HCT116 (cell line): ENCODE measurements around the gene DENR. TPM values are rescaled to one million over a fixed set of nuclear protein-coding genes. Genes with fewer than 3 reads are reported as not detected.

ENCODE experiments used
- ATAC-seq: fragments of 200-7000 bp; cut with Tn5 transposase; 2 replicates; pipeline ENCODE4 v1.9.1; 2020; ENCODE audit warnings: mild to moderate bottlenecking, moderate library complexity
- BruUV-seq: library from RNA; stranded (reverse); fragments of 400-500 nt; replicated peaks from 2 replicates; lab custom pipeline; 2021; lab: Mats Ljungman, UMichigan
- CTCF ChIA-PET: fragments of 300-600 bp; sonication (Branson Sonifier 250); formaldehyde crosslinking; loops from one replicate; lab custom pipeline; 2021; ENCODE audit warnings: antibody characterized with exemption; lab: Charles Lee
- POLR2A ChIA-PET: fragments of 300-600, 350-600 bp; sonication (Branson Sonifier 250); formaldehyde crosslinking; loops from one replicate; lab custom pipeline; 2021; ENCODE audit warnings: antibody characterized with exemption; lab: Charles Lee
- RAD21 ChIA-PET, 2 experiments: fragments of 300-600 bp; sonication (Branson Sonifier 250); formaldehyde crosslinking; loops; one replicate each; lab custom pipeline; 2023; ENCODE audit warnings: low total read pairs in 2 of 2; ENCODE audit not compliant: uncharacterized antibody in 2 of 2, unreplicated experiment in 2 of 2, low non-redundant PET in 1 of 2; lab: Charles Lee
- DNase-seq: peaks from one replicate; pipeline ENCODE4 v3.0.0-alpha.2; 2010; ENCODE audit warnings: low read depth, low spot score
- H2AFZ ChIP-seq: fragments of 200-600 bp; shearing (Covaris generic), sonication (generic); 2 replicates; pipeline ENCODE4 v1.6.1; 2017; ENCODE audit warnings: low read depth, mixed run types, mixed read lengths, antibody characterized with exemption, low read length; ENCODE audit not compliant: poor library complexity, severe bottlenecking
- H3K27ac ChIP-seq: 2 replicates; pipeline ENCODE4 v1.5.1; 2012; ENCODE audit warnings: low read depth, low read length
- H3K27me3 ChIP-seq: fragments of 200-600 bp; sonication (generic); 2 replicates; pipeline ENCODE4 v1.6.1; 2016; ENCODE audit warnings: mixed run types, low read length, mixed read lengths; ENCODE audit not compliant: insufficient read depth
- H3K36me3 ChIP-seq, 2 experiments: fragments of 200-500 bp in 1 of 2; fragments of 200-600 bp in 1 of 2; sonication (Bioruptor generic) in 1 of 2; sonication (generic) in 1 of 2; 2 replicates each; pipeline versions ENCODE4 v1.5.1 to v1.6.1; 2014 to 2016; ENCODE audit warnings: low read length in 2 of 2, inconsistent platforms in 1 of 2, mixed read lengths in 1 of 2, mixed run types in 1 of 2; ENCODE audit not compliant: insufficient read depth in 2 of 2, control insufficient read depth in 1 of 2
- H3K4me1 ChIP-seq, 2 experiments: fragments of 200-600 bp in 1 of 2; sonication (generic) in 1 of 2; 2 replicates each; pipeline versions ENCODE4 v1.5.1 to v1.6.1; 2012 to 2017; ENCODE audit warnings: low read length in 2 of 2, inconsistent platforms in 1 of 2, mild to moderate bottlenecking in 1 of 2, mixed read lengths in 1 of 2, mixed run types in 1 of 2, moderate library complexity in 1 of 2; ENCODE audit not compliant: insufficient read depth in 2 of 2, control insufficient read depth in 1 of 2
- H3K4me2 ChIP-seq: fragments of 200-600 bp; sonication (generic); 2 replicates; pipeline ENCODE4 v1.6.1; 2017; ENCODE audit warnings: mixed run types, low read length, mixed read lengths
- H3K4me3 ChIP-seq, 2 experiments: fragments of 200-600 bp in 1 of 2; sonication (generic) in 1 of 2; replicated peaks in 1 of 2; 2 replicates each; pipeline ENCODE4 v1.5.1; 2011 to 2016; ENCODE audit warnings: low read length in 2 of 2, control low read depth in 1 of 2, low read depth in 1 of 2, mild to moderate bottlenecking in 1 of 2, mixed read lengths in 1 of 2, mixed run types in 1 of 2
- H3K79me2 ChIP-seq: fragments of 200-600 bp; sonication (generic); 2 replicates; pipeline ENCODE4 v1.6.1; 2017; ENCODE audit warnings: mild to moderate bottlenecking, mixed run types, low read length, moderate library complexity, mixed read lengths; ENCODE audit not compliant: insufficient read depth
- H3K9ac ChIP-seq: fragments of 200-600 bp; sonication (generic); 2 replicates; pipeline ENCODE4 v1.6.1; 2016; ENCODE audit warnings: low read length, mixed read lengths
- H3K9me2 ChIP-seq: fragments of 200-600 bp; sonication (generic), shearing (Covaris generic); 2 replicates; pipeline ENCODE4 v1.6.1; 2017; ENCODE audit warnings: mixed run types, mild to moderate bottlenecking, moderate library complexity; ENCODE audit not compliant: insufficient read depth
- H3K9me3 ChIP-seq, 2 experiments: fragments of 200-500 bp in 1 of 2; fragments of 200-600 bp in 1 of 2; sonication (Bioruptor generic) in 1 of 2; sonication (generic) in 1 of 2; 2 replicates each; pipeline ENCODE4 v1.6.1; 2014 to 2017; ENCODE audit warnings: low read length in 2 of 2, mixed read lengths in 2 of 2, inconsistent platforms in 1 of 2, low read depth in 1 of 2, mild to moderate bottlenecking in 1 of 2, mixed run types in 1 of 2, moderate library complexity in 1 of 2; ENCODE audit not compliant: control insufficient read depth in 1 of 2, insufficient read depth in 1 of 2
- H4K20me1 ChIP-seq: fragments of 200-600 bp; sonication (generic), shearing (Covaris generic); 2 replicates; pipeline ENCODE4 v1.6.1; 2017; ENCODE audit warnings: mixed run types, mild to moderate bottlenecking, moderate library complexity; ENCODE audit not compliant: insufficient read depth
- ELF1 ChIP-seq: IDR thresholded peaks from 2 replicates; pipeline ENCODE4 v1.6.1; 2012; ENCODE audit warnings: low read depth, borderline replicate concordance
- EZH2 ChIP-seq: fragments of 200-600 bp; sonication (generic); IDR thresholded peaks from 2 replicates; pipeline ENCODE4 v1.6.1; 2017; ENCODE audit warnings: antibody characterized with exemption, mixed run types
- POLR2A ChIP-seq: IDR thresholded peaks from 2 replicates; pipeline ENCODE4 v1.7.0; 2011; ENCODE audit warnings: borderline replicate concordance; ENCODE audit not compliant: insufficient read depth, insufficient read length; ENCODE audit errors: extremely low read depth
- POLR2AphosphoS5 ChIP-seq: IDR thresholded peaks from 2 replicates; pipeline ENCODE4 v1.6.1; 2011; ENCODE audit warnings: mild to moderate bottlenecking, low read depth, low read length, moderate library complexity
- RAD21 ChIP-seq: IDR thresholded peaks from 2 replicates; pipeline ENCODE4 v1.6.1; 2012; ENCODE audit warnings: low read depth, mild to moderate bottlenecking
- SIN3A ChIP-seq: IDR thresholded peaks from 2 replicates; pipeline ENCODE4 v1.6.1; 2012; ENCODE audit warnings: low read depth
- SP1 ChIP-seq: IDR thresholded peaks from 2 replicates; pipeline ENCODE4 v1.6.1; 2012; ENCODE audit warnings: low read depth
- TCF7L2 ChIP-seq: IDR thresholded peaks from 2 replicates; pipeline ENCODE4 v1.7.0; 2011; ENCODE audit warnings: borderline replicate concordance, inconsistent platforms; ENCODE audit not compliant: insufficient read depth, insufficient read length; ENCODE audit errors: extremely low read depth
- YY1 ChIP-seq: IDR thresholded peaks from 2 replicates; pipeline ENCODE4 v1.6.1; 2011; ENCODE audit warnings: low read length, low read depth, moderate library complexity, mild to moderate bottlenecking; ENCODE audit not compliant: insufficient replicate concordance; ENCODE audit errors: extremely low read depth
- ZFX ChIP-seq: fragments of 450-650 bp; IDR thresholded peaks from 2 replicates; pipeline ENCODE4 v1.6.1; 2017
- intact Hi-C: fragments of 100-400 bp; cut with micrococcal nuclease; formaldehyde crosslinking; loops from 2 replicates; pipeline ENCODE4 v1.10.0; 2022
- total RNA-seq: library from RNA; stranded (reverse); gene quantifications from one replicate; pipeline ENCODE4 v1.2.1, GENCODE V29; 2021; ENCODE audit not compliant: unreplicated experiment
- TF ChIP-seq, protein P1 (sequence below): IDR thresholded peaks from 2 replicates; pipeline ENCODE4 v1.6.1; 2011; ENCODE audit warnings: mild to moderate bottlenecking, low read length, moderate library complexity; ENCODE audit not compliant: insufficient replicate concordance; ENCODE audit errors: extremely low read depth
- TF ChIP-seq, protein P2 (sequence below), 3 experiments: fragments of 200-600 bp in 1 of 3; sonication (generic) in 1 of 3; IDR thresholded peaks in 2 of 3; conservative IDR thresholded peaks in 1 of 3; 2 replicates each; pipeline ENCODE4 v1.5.1; 2012 to 2017; ENCODE audit warnings: low read depth in 2 of 3, low read length in 2 of 3, antibody characterized with exemption in 1 of 3, borderline replicate concordance in 1 of 3, control low read depth in 1 of 3, mild to moderate bottlenecking in 1 of 3, mixed read lengths in 1 of 3, mixed run types in 1 of 3, moderate library complexity in 1 of 3; ENCODE audit not compliant: insufficient read depth in 1 of 3
- TF ChIP-seq, protein P3 (sequence below): IDR thresholded peaks from 2 replicates; pipeline ENCODE4 v1.6.1; 2012

Gene DENR
- total RNA-seq, 1 experiment from 2014 or later, result 59.1 TPM

DNA sequence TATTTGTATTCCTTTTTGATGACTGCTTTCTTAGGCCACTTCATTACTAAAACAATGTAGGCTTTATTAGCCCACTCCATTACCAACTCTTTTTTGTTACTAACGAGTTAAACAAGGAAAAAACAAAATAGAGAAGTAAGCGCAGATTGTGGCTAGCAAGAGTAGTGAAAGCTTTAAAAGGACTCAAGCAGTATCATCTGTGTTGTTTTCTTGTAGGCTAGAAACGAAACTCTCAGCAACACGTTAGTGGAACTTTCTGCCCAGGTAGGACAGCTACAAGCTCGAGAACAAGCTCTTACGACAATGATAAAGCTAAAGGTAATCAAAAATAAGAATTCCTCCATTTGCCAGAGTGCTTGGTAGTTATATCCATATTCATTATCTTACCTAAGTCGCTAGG lies 32.9 kb downstream of the DENR start:
- no peaks in the 10 kb centered on the region for H3K79me2 ChIP-seq
- TF ChIP-seq POLR2AphosphoS5, result no peak
- TF ChIP-seq, protein P1, sequence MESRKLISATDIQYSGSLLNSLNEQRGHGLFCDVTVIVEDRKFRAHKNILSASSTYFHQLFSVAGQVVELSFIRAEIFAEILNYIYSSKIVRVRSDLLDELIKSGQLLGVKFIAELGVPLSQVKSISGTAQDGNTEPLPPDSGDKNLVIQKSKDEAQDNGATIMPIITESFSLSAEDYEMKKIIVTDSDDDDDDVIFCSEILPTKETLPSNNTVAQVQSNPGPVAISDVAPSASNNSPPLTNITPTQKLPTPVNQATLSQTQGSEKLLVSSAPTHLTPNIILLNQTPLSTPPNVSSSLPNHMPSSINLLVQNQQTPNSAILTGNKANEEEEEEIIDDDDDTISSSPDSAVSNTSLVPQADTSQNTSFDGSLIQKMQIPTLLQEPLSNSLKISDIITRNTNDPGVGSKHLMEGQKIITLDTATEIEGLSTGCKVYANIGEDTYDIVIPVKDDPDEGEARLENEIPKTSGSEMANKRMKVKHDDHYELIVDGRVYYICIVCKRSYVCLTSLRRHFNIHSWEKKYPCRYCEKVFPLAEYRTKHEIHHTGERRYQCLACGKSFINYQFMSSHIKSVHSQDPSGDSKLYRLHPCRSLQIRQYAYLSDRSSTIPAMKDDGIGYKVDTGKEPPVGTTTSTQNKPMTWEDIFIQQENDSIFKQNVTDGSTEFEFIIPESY, result no peak
- TF ChIP-seq, protein P2, sequence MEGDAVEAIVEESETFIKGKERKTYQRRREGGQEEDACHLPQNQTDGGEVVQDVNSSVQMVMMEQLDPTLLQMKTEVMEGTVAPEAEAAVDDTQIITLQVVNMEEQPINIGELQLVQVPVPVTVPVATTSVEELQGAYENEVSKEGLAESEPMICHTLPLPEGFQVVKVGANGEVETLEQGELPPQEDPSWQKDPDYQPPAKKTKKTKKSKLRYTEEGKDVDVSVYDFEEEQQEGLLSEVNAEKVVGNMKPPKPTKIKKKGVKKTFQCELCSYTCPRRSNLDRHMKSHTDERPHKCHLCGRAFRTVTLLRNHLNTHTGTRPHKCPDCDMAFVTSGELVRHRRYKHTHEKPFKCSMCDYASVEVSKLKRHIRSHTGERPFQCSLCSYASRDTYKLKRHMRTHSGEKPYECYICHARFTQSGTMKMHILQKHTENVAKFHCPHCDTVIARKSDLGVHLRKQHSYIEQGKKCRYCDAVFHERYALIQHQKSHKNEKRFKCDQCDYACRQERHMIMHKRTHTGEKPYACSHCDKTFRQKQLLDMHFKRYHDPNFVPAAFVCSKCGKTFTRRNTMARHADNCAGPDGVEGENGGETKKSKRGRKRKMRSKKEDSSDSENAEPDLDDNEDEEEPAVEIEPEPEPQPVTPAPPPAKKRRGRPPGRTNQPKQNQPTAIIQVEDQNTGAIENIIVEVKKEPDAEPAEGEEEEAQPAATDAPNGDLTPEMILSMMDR (IDR thresholded peaks at IDR 0.05 in 2 of 3, conservative IDR thresholded peaks at IDR 0.05 in 1 of 3; ENCODE audit: borderline replicate concordance in 1 of 3, insufficient read depth in 1 of 3, low read depth in 2 of 3, low read length in 2 of 3), result no peak
- ChIA-PET RAD21 (no interaction called here), CTCF (no interaction called here), POLR2A (no interaction called here)
- intact Hi-C loops, result no loop called here
- H4K20me1 ChIP-seq, result no peaks in the 10 kb centered on the region
- H3K9ac ChIP-seq, result no peak overlapping the region
- no peaks in the 10 kb centered on the region; a peak in 1 of 4 replicates for H3K36me3 ChIP-seq
- no peak overlapping the region for H3K27ac ChIP-seq
- no peak overlapping the region for H2AFZ ChIP-seq
- H3K9me3 ChIP-seq, result no peaks in the 10 kb centered on the region
- BruUV-seq, result no TSS peak
- ATAC-seq, result no peak
- peaks cover 0 to 6% of the 10 kb centered on the region in 2 experiments; a peak in 1 of 4 replicates for H3K4me1 ChIP-seq
- no peak overlapping the region for H3K4me3 ChIP-seq
- DNase-seq, result no peak
- H3K4me2 ChIP-seq, result no peak overlapping the region
- H3K27me3 ChIP-seq, result no peaks in the 10 kb centered on the region
- no peaks in the 10 kb centered on the region for H3K9me2 ChIP-seq

DNA sequence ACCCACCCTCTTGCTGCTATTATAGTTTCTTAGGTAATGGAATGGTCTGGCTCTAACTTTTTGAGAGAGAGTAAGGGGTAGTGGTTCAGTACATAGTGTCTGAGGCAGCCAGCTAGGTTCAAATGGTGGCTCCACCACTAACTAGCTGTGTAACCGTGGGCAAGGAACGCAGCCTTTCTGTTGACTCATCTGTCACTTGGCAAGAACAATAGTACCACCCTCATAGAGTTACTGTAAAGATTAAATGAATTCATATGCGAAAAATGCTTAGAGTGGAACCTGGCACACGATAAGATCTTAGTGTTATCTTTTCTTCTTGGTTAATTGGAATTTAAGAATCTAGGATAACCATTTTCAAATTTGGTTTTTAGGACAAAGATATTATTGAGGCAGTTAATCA lies 35.8 kb downstream of the DENR start:
- Histone ChIP-seq H3K9me3 (no peaks in the 10 kb centered on the region), H3K9ac (no peak overlapping the region), H3K4me3 (no peak overlapping the region), H3K36me3 (no peaks in the 10 kb centered on the region), H4K20me1 (no peaks in the 10 kb centered on the region), H3K27me3 (no peaks in the 10 kb centered on the region), H3K79me2 (no peaks in the 10 kb centered on the region), H3K4me1 (peaks cover 0 to 6% of the 10 kb centered on the region in 2 experiments; a peak in 1 of 4 replicates), H3K9me2 (no peaks in the 10 kb centered on the region), H3K4me2 (0 out of 2 replicates have a peak overlapping the region, but pooled peaks have one; percentile 5), H2AFZ (no peak overlapping the region), H3K27ac (no peak overlapping the region)
- CTCF ChIA-PET, result no interaction called here
- no peak for TF ChIP-seq POLR2AphosphoS5
- no peak for TF ChIP-seq SP1
- no peak for TF ChIP-seq ELF1
- no peak for TF ChIP-seq POLR2A
- TF ChIP-seq, protein P3, sequence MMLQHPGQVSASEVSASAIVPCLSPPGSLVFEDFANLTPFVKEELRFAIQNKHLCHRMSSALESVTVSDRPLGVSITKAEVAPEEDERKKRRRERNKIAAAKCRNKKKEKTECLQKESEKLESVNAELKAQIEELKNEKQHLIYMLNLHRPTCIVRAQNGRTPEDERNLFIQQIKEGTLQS, result no peak
- TF ChIP-seq TCF7L2, result no peak
- TF ChIP-seq YY1, result no peak
- TF ChIP-seq EZH2, result no peak
- TF ChIP-seq SIN3A, result no peak
- TF ChIP-seq ZFX, result no peak
- TF ChIP-seq RAD21, result no peak
- DNase-seq (no peak), ATAC-seq (no peak)
- intact Hi-C loops, result no loop called here
- RAD21 ChIA-PET, result no interaction called here
- POLR2A ChIA-PET, result no interaction called here
- no TSS peak for BruUV-seq
